RPMI7951 (cell line): ENCODE measurements around the gene KDM1B. TPM values are rescaled to one million over a fixed set of nuclear protein-coding genes. Genes with fewer than 3 reads are reported as not detected.
A peak's percentile ranks its signal among the peaks of the same experiment; 100 is the strongest.

Experiments
- DNase-seq: peaks from one replicate; pipeline ENCODE4 v3.0.0-alpha.2; 2012; ENCODE audit warnings: low read depth
- total RNA-seq: library from RNA; depleted of rRNA; stranded (reverse); fragments of >200 nt; shearing (Covaris generic); gene quantifications from 2 replicates; pipeline ENCODE4 v1.2.3, GENCODE V29; 2014; rRNA removed

Gene KDM1B, protein sequence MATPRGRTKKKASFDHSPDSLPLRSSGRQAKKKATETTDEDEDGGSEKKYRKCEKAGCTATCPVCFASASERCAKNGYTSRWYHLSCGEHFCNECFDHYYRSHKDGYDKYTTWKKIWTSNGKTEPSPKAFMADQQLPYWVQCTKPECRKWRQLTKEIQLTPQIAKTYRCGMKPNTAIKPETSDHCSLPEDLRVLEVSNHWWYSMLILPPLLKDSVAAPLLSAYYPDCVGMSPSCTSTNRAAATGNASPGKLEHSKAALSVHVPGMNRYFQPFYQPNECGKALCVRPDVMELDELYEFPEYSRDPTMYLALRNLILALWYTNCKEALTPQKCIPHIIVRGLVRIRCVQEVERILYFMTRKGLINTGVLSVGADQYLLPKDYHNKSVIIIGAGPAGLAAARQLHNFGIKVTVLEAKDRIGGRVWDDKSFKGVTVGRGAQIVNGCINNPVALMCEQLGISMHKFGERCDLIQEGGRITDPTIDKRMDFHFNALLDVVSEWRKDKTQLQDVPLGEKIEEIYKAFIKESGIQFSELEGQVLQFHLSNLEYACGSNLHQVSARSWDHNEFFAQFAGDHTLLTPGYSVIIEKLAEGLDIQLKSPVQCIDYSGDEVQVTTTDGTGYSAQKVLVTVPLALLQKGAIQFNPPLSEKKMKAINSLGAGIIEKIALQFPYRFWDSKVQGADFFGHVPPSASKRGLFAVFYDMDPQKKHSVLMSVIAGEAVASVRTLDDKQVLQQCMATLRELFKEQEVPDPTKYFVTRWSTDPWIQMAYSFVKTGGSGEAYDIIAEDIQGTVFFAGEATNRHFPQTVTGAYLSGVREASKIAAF
- 7.9 and 12.5 TPM in 2 replicates for total RNA-seq

DNA sequence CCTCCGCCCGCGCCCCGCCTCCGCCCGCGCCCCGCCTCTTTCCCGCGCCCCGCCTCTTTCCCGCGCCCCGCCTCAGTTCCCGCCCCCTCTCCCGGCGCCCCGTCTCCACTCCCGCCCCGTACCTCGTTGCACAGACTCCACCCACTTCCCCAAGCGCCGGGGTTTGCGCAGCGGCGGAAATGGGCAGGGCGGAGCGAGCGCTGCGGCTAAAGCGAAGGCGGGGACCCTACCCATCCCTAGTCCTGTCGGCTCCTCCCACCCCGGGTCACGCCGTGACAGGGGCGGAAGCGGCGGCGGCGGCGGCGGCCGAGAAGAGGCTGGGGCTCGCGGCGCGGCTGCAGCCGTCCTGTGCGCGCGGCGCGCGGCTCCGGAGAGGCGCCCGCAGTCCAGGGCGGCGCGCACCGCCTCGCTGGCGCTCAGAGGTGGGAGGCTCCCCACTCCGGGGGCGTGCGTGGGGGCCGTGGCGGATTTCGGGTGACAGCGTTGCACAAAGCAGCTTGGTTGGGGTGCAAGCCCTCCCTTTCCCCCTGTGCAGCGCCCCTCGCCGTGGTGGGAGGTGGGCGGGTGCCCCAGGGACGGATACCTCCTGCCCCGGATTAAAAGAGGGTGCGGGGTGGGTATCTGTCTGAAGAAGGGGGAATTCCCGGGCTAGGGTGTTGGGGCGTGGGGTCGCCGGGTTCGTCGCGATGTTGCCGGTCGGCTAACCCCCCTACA is at the start of gene KDM1B:
KDM1B (plus strand) TSS at position 273 of the 714 bp plus-strand sequence. CDS start 4,474 bp downstream, outside the sequence.
- peak; percentile 97 for DNase-seq

DNA sequence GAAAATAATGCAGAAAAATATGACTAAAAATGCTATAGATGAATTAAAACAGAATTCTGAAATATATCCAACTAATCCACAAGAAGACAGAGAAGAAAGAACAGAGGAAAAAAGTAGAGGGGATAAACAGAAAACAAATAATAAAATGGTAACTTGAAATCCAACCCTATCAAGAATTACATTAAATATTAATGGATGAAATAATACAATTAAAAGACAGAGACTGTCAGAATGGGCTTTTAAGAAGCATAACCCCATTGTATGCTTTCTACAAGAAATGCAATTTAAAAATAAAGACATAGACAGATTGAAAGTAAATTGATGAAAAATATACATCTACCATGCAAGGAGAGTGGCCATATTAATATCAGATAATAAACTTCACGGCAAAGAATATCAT is 48.2 kb upstream of the KDM1B start:
- DNase-seq: no peak

DNA sequence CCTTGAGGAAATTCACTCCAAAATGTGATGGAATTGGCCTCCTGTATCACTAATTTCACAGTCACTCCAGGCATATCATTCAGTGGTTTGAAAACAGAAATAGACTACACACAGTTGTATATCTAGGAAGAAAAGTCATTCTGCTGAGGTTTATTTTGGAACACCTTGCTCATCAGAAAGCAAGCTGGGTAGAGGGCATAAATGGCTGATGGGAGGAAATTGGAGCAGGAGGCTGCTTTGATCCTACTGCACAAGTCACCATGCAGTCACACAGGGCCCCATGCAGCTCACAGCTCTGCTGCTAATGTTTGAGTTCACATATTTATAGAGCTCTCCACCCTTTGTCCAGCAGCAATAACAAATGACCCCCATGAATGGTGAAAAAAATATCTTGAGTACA is 45.1 kb upstream of the KDM1B start:
- DNase-seq: no peak

DNA sequence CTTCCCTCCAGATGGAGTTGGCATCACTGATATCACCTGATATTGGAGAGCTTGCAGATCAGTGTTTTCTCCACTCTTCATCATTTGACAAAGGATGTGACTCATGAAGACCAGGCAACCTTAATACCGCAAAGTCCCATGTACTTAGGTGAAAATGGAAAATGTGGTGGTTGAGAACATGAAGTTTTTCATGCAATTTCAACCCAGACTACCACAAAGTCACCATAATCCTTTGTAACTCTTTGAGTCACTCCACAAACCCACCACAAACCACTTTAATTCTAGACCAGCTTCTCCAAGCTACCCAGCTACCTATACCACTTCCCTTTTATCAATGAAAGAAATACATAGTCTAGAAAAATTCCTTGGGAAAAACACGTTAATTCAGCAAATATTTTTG is 39.9 kb upstream of the KDM1B start:
- DNase-seq: peak; percentile 68

DNA sequence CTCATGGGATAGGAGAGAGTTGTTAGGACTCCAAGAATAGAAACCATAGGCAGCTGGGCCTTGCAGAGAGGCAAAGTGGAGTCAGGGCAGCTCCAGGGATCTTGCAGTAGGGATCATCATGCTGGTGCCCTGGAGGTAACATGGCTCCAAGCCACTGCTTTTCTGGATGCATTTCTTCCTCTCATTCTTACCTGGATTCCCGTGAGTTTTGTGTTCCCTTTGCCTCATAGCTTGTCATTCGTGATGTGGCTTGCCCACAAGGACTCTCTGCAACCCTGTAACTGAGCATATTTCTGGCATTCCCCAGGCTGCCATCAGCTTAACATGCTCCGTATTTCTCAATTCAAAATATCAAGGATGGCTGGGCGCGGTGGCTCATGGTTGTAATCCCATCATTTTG is 38.1 kb upstream of the KDM1B start:
- no peak for DNase-seq

DNA sequence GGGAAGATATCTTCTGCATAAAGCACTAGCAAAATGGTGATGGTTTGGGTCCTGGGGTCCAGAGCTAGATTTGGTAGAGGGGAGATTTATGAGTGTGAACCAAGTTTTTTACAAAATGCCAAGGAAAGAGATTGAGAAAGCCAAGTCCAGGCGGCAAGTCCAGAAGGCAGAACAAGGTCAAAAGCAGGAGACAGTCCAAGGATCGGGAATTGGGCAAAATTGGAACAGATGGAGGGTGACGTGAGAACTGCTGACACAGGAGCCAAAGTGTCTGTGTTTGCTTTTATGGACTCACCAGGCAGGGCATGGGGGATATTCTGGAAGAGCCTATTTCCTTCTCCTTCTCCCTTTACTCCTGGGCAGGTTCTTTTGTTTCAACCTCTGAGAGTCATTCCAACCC is 36.9 kb upstream of the KDM1B start:
- DNase-seq: no peak

DNA sequence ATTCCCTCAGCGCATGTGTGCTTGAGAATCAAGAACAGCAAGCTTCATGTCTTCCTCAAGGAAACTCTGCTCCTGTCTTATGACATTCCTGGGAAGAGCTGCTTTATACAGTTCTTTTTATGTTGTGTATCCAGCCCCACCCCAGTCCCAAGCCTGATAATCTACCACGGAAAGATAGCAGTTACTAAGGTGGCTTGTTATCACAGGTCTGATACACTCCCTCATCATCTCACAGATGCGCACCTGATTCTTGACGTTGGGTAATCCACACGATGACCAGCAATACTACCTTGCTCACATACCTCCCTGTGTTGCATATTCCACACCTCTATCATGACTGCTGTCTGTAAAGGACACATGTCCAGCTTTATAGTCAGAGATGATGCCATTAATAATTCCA is 36.0 kb upstream of the KDM1B start:
- no peak for DNase-seq

DNA sequence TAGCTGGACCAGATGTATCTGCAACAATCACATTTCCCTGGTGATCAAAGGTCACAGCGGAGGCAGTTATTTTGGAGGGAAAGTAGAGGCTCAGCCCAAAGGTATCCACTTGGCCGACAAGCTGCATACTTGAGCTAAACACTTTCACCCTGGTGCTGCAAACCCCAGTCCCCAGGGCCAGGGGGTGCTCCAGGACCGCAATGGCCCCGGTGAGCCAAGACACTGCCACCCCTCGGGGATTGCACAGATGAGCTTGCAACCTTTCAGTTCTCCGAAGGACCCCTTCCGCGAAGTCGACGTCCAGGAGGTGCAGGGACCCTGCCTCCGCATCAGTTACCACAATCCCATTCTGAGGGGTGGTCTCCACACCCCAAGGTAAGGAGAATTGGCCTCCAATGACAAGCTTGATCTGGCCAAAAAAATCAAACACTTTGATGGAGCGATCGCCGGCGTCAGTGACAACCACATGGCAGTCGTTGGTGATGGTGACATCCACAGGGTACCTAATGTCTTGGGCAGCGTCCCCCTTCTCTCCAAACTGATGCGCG is 33.6 kb upstream of the KDM1B start:
- no peak for DNase-seq

DNA sequence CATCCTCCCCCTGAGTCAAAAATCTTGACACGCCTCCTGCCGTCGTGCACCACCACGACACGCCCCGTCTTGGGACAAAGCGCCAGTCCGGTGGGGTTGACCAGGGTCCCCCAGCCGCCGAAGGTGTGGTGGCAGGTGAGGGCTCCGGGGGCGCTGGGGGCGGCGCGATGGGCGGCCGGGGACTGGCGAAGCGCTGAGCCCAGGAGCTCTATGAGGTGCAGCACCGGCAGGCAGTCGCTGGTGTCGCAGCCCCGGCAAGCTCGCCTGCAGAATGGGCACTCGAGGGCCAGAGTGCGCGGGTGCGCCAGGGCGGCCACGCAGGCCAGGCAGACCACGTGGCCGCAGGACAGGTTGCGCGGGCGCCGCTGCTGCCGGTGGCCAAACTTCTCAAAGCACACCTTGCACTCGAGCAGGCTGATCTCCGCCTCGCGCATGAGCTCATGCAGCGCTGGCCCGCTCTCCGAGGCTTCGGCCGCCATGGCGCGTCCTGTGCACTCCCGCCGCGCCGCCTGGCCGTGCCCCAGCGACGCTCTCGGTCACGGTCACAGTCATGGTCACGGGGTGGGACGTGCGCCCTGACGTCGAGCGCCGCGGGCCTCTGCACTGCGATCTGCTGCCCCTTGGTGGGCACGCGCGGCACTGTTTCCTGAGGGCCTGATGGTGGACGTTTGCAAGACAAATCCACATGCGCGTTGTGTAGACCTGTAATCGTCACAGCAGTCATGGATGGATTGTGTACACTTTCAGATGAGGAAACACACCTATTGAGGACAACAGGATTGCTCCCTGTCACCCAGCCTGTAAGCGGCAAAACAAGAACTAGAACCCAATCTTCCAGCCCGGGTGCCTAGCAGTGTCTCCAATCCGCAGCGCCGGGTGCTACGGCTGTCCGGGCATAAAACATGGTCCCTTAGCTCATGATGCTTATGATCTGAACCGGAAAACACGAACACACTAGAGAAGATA is 32.8 kb upstream of the KDM1B start, which contains the start of gene NHLRC1:
NHLRC1 (minus strand) TSS at position 550 of the 966 bp plus-strand sequence; CDS start at position 479, 71 bp downstream.
- peak; percentile 87 for DNase-seq

DNA sequence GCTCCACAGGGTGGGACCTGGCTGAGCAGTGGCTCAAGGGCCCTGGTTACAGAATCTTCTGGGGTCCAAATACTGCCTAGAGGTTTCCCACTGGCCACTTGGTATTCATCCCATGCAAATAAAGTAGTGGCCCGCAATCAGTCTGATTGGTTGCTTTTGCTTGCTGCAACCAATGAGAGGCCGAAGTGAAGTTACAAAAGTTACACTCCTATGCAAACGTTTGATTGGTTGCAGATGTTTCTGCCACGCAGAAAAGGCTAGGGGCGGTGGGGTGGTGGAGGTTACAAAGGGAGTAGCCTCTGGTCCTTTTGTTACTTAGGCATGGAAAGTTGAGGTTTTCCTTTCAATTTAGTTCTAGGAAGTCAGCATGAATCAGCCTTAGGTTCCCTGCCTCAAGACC is 29.1 kb upstream of the KDM1B start:
- DNase-seq: peak; percentile 82

DNA sequence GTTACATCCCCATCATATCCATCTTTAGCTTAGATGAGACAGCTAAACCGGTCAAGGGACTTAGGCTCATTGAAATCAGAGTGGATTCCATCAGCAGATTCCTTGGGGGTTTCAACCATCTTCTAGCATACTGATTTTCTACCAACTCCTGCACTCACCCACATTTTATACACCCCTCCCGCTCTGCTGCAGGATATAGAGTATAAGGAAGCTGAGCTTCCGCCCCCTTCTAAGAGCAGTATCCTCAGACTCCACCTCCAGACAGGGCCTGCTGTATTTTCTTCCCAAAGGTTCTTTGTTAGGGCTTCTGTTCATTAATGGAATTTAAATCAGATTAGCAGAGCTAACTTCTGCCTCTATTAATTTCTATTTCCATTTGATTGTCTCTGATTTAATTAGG is 22.9 kb upstream of the KDM1B start:
- no peak for DNase-seq

DNA sequence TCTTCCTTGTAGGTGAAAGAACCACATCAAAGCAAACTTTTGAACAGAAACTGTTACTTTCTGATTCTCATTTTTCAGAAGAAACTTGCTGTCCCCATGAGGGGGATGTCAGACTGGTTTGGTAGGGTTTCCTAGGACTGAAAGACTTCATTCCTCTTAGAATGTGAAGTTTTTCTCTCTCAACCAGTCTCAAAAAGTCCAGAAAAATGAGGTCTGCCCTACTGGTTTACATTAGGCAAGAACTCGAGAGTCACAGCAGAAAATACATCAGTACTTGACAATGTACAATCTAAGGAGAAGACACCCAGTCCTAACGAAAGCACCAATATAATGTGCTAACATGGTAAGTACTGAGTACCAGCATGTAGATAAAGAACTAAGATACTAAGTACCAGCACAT is 20.1 kb upstream of the KDM1B start:
- no peak for DNase-seq

DNA sequence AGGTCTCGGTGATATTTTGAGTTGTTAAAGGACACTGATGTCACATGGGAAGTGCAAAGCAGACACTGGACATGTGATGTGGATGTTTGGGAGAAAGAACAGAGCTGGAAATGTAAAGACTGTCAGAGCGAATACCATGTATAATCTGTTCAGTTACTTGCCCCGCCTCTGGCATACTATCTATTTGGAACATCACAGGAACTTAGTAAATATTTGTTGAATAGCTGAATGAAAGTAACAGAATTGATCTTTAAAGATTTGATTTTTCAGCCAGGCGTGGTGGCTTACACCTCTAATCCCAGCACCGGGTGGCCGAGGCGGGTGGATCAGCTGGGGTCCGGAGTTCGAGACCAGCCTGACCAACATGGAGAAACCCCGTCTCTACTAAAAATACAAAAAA is 19.0 kb upstream of the KDM1B start:
- no peak for DNase-seq

DNA sequence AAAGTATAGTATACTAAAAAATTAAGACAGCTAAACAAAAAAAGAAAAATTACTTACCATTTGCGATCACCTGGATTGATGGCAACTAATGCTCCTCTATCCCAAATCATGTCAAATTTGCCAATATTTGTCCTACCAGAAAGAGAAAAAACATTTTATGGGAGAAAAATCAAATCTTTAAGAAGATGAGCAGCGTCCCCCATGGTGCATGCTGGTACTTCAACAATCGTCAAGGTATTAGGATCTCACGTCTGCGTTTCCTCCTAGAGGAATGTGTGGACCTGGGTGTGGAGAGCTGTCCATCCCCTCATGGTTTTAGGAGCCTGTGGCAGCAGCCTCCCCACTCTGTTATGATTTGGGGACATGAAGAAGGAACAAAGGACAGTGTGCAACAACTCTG is 16.3 kb upstream of the KDM1B start:
- no peak for DNase-seq

DNA sequence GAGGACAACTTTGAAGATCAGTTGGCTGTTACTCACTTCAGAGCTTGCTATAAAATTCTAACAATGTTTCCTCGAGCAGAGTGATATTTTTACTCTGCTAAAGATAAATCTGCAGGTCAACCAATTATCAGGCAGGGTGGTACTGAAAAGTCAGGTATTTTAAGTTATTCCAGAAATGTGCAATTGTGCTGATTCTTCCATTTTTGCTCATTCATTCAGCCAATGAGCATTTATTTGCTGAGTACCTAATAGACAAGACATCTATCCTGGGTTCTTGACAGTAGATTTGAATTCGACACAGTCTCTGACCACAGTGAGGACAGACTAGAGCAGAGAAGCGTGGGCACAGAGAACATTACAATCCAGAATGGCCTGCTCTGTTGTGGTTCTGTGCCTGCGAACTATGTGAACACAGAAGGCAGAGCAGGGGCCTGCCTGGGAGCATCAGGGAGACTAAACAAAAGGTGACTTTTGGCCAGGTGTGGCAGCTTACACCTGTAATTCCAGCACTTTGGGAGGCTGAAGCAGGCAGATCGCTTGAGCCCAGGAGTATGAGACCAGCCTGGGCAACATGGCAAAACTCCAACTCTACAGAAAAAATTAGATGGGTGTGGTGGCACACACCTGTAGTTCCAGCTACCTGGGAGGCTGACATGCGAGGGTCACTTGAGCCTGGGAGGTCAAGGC is 15.1 kb upstream of the KDM1B start:
- no peak for DNase-seq

DNA sequence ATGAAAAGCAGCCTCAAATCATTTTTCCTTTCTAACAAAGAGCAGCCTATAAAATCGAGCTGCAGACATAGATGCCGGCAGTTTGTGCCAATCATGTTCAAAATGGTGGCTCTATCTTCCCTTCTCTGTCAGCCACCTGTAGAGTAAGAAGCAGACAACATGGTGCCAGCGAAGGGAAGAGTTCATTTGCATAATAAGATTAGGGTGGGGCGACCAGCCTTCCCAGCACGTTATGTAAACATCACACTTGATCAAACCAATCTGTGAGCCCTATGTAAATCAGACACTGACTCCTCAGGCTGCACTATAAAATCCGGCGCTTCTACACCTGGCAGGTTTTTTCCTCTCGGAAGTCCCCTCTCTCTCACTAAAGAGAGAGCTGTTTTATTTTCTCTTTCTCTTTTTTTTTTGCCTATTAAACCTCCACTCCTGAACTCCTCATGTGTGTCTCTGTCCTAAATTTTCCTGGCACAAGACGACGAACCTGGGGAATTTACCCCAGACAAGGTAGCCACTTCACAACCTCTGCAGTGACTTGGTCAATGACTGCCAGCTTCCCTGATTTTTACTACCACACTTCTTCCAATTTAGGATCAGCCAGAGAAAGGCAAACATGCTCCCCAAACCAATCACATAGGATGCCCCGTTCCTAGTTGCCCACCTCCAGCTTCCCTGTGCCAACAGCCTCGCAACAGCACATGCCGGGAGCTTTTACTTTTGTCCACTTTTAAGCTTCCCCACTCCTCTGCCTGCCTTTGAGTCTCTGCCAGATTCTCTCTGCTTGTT is 13.2 kb upstream of the KDM1B start:
- no peak for DNase-seq

DNA sequence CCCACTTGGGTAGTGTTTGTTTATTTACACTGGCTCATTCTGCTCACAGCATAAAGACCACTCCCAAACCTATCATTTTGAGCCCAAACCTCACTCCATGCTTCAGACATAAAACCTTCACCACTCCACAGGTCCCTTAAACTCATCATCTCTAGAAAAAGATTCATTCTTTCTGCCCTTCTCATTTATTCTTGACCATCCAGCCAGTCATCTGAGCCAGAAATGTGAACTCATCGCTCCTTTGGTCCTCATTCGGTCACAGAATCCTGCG is 12.7 kb upstream of the KDM1B start:
- no peak for DNase-seq

DNA sequence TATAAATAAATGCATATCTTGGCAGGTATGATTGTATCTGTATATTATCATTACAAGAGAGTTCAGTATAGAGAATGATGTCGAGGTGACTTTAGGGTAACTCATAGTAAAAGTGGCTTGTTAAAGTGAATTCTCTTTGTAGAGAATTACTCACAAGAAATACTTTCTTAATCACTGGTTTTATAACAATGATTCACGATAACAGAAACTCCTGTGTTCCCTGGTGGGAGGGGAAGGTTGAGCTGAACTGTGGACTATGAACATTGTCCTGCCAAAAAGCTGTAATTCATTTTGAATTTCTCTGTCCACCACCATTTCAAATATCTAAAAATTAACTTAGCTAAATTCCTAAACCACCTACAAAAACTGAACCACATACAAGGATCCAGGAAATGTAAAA is 8.1 kb upstream of the KDM1B start:
- DNase-seq: no peak

DNA sequence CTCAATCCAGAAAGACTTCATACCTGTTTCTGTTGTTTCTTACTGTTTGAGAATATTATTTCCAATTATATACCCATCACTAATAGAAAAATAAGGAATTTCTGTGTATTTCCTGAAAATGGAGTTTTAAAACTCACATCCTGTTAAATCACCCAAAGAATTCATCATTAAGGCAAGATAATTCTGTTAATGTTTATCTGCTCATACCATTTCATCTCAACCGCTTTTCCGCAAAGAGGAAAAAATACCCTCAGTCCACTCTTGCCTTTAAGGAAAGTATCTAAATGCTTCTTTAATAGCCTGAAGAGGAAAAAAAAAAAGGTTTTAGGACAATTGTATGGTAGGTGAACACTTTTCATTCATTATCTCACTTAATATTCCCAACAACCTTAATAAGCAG is 7.6 kb upstream of the KDM1B start:
- no peak for DNase-seq
